Body of pancreas (tissue), 4 donors: ENCODE data around the gene EDDM3A.

Source experiments
- CTCF ChIP-seq, 7 experiments: fragments of 450-650 bp in 4 of 7; fragments of 200-600 bp in 3 of 7; sonication (generic) in 3 of 7; IDR thresholded peaks; one replicate each; pipeline ENCODE4 v1.5.1; 2016 to 2019; ENCODE audit warnings: antibody characterized with exemption in 7 of 7
- POLR2A ChIP-seq, 3 donors: fragments of 450-650 bp; IDR thresholded peaks; one replicate each; pipeline ENCODE4 v1.6.1; 2016; ENCODE audit warnings: antibody characterized with exemption in 3 of 3, mild to moderate bottlenecking in 2 of 3

- no peak for TF ChIP-seq CTCF (IDR thresholded peaks at IDR 0.05)
- no peak for TF ChIP-seq POLR2A (IDR thresholded peaks at IDR 0.05)
Measured at GRCh38 chr14:20720741-20721140, 24.9 kb upstream of the EDDM3A start.
